Measurements from ENCODE around the gene NEK1. TPM values are rescaled to one million over a fixed set of nuclear protein-coding genes. Genes with fewer than 3 reads are reported as not detected.
"Not testable (repeated sequence)": the region's sequence is repeated elsewhere in the genome, so short reads cannot be mapped to it uniquely, and the experiment has no call there.

The NEK1 gene
- total RNA-seq, 3 donors from 2014 or later: 8.2 to 16.6 (median 10.8) TPM

- DNase-seq: no peak
- no peak overlapping the region for H3K4me3 ChIP-seq
- intact Hi-C loops (cut with DNase I, micrococcal nuclease): no loop called here
- ATAC-seq: no peak
- H3K36me3 ChIP-seq (ENCODE audit: low read depth): no peaks in the 10 kb centered on the region
- no peaks in the 10 kb centered on the region for H3K4me1 ChIP-seq (ENCODE audit: low read depth)
- no peak for TF ChIP-seq CTCF (IDR thresholded peaks at IDR 0.05)
- no peaks in the 10 kb centered on the region for H3K9me3 ChIP-seq
Measured at GRCh38 chr4:169593050-169593560, 19.3 kb downstream of the NEK1 start.

- no peaks in the 10 kb centered on the region for H3K36me3 ChIP-seq (ENCODE audit: low read depth)
- ATAC-seq (no peak), DNase-seq (no peak)
- TF ChIP-seq CTCF (IDR thresholded peaks at IDR 0.05): no peak
- no peaks in the 10 kb centered on the region for H3K4me1 ChIP-seq (ENCODE audit: low read depth)
- H3K4me3 ChIP-seq: no peak overlapping the region
- H3K9me3 ChIP-seq: no peaks in the 10 kb centered on the region
- intact Hi-C loops (cut with DNase I, micrococcal nuclease): no loop called here
Measured at GRCh38 chr4:169583563-169583962, 28.8 kb downstream of the NEK1 start.

- ATAC-seq (no peak), DNase-seq (no peak)
- H3K4me3 ChIP-seq: no peak overlapping the region
- no peak for TF ChIP-seq CTCF (IDR thresholded peaks at IDR 0.05)
- intact Hi-C loops (cut with DNase I, micrococcal nuclease): no loop called here
- no peaks in the 10 kb centered on the region for H3K36me3 ChIP-seq (ENCODE audit: low read depth)
- H3K9me3 ChIP-seq: no peaks in the 10 kb centered on the region
- no peaks in the 10 kb centered on the region for H3K4me1 ChIP-seq (ENCODE audit: low read depth)
Measured at GRCh38 chr4:169582706-169583105, 29.7 kb downstream of the NEK1 start.

GRCh38 chr4:169582203-169582602, 30.2 kb downstream of the NEK1 start:
- DNase-seq (no peak), ATAC-seq (no peak)
- Histone ChIP-seq H3K9me3 (no peaks in the 10 kb centered on the region), H3K4me1 (ENCODE audit: low read depth) (no peaks in the 10 kb centered on the region), H3K36me3 (ENCODE audit: low read depth) (no peaks in the 10 kb centered on the region), H3K4me3 (no peak overlapping the region)
- TF ChIP-seq CTCF (IDR thresholded peaks at IDR 0.05): no peak
- intact Hi-C loops (cut with DNase I, micrococcal nuclease): no loop called here

GRCh38 chr4:169573889-169574288, 38.5 kb downstream of the NEK1 start:
- TF ChIP-seq CTCF (IDR thresholded peaks at IDR 0.05): no peak

GRCh38 chr4:169571435-169571834, 40.9 kb downstream of the NEK1 start:
- Histone ChIP-seq H3K4me1 (ENCODE audit: low read depth) (no peaks in the 10 kb centered on the region), H3K36me3 (ENCODE audit: low read depth) (no peaks in the 10 kb centered on the region), H3K4me3 (no peak overlapping the region), H3K9me3 (no peaks in the 10 kb centered on the region)
- intact Hi-C loops (cut with DNase I, micrococcal nuclease): no loop called here
- ATAC-seq (no peak), DNase-seq (no peak)
- TF ChIP-seq CTCF (IDR thresholded peaks at IDR 0.05): no peak

More at GRCh38 chr4:169573889-169574288, 38.5 kb downstream of the NEK1 start:
- ATAC-seq (no peak), DNase-seq (no peak)
- Histone ChIP-seq H3K4me1 (ENCODE audit: low read depth) (no peaks in the 10 kb centered on the region), H3K36me3 (ENCODE audit: low read depth) (no peaks in the 10 kb centered on the region), H3K9me3 (no peaks in the 10 kb centered on the region), H3K4me3 (no peak overlapping the region)
- intact Hi-C loops (cut with DNase I, micrococcal nuclease): no loop called here

GRCh38 chr4:169571012-169571411, 41.4 kb downstream of the NEK1 start:
- ATAC-seq; H3K4me3 ChIP-seq; intact Hi-C loops (cut with DNase I, micrococcal nuclease); H3K4me1 ChIP-seq (ENCODE audit: low read depth); H3K36me3 ChIP-seq (ENCODE audit: low read depth); H3K9me3 ChIP-seq; DNase-seq: not testable (repeated sequence)

- intact Hi-C loops (cut with DNase I, micrococcal nuclease); ATAC-seq; DNase-seq: not testable (repeated sequence)
Measured at GRCh38 chr4:169570266-169570665, 42.1 kb downstream of the NEK1 start.

GRCh38 chr4:169569188-169569587, 43.2 kb downstream of the NEK1 start:
- intact Hi-C loops (cut with DNase I, micrococcal nuclease): loop anchor here in 1 of 2 donors (10.0 kb wide), 1 partner anchor 644 kb away; no protein-coding TSS in a partner anchor
- DNase-seq; ATAC-seq; H3K4me1 ChIP-seq (ENCODE audit: low read depth); H3K36me3 ChIP-seq (ENCODE audit: low read depth); H3K4me3 ChIP-seq; H3K9me3 ChIP-seq: not testable (repeated sequence)

More at GRCh38 chr4:169570266-169570665, 42.1 kb downstream of the NEK1 start:
- not testable (repeated sequence) for H3K9me3 ChIP-seq; H3K36me3 ChIP-seq (ENCODE audit: low read depth); H3K4me1 ChIP-seq (ENCODE audit: low read depth); H3K4me3 ChIP-seq
